Middle frontal gyrus (tissue), 1 donor: ENCODE measurements around the gene ATP5MC2.

Source experiments
- DNase-seq: peaks from one replicate; pipeline ENCODE4 v3.0.0-alpha.2; 2015; ENCODE audit warnings: low spot score; ENCODE audit errors: extremely low spot score

Gene ATP5MC2

DNA sequence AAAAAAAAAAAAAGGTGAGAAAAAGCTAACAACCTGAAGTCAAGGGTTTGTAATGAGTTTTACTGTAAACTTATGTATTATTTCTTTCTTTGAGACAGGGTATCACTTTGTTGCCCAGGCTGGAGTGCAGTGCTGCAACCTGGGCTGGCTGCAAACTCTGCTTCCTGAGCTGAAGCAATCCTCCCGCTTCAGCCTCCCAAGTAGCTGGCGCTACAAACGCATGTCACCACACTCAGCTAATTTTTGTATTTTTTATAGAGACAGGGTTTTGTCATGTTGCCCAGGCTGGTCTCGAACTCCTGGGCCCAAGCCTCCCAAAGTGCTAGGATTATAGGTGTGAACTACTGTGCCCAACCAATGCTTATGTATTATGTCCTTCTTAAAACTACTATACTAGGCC, 58.9 kb downstream of the ATP5MC2 start:
- DNase-seq, result no peak
